ENCODE data around the gene ZNF598. TPM values are rescaled to one million over a fixed set of nuclear protein-coding genes. Genes with fewer than 3 reads are reported as not detected.
A peak's percentile ranks its signal among the peaks of the same experiment; 100 is the strongest.

ZNF598 gene
- total and polyA plus RNA-seq, 2 experiments from 2014 or later = 8.5 to 48.6 TPM

DNA sequence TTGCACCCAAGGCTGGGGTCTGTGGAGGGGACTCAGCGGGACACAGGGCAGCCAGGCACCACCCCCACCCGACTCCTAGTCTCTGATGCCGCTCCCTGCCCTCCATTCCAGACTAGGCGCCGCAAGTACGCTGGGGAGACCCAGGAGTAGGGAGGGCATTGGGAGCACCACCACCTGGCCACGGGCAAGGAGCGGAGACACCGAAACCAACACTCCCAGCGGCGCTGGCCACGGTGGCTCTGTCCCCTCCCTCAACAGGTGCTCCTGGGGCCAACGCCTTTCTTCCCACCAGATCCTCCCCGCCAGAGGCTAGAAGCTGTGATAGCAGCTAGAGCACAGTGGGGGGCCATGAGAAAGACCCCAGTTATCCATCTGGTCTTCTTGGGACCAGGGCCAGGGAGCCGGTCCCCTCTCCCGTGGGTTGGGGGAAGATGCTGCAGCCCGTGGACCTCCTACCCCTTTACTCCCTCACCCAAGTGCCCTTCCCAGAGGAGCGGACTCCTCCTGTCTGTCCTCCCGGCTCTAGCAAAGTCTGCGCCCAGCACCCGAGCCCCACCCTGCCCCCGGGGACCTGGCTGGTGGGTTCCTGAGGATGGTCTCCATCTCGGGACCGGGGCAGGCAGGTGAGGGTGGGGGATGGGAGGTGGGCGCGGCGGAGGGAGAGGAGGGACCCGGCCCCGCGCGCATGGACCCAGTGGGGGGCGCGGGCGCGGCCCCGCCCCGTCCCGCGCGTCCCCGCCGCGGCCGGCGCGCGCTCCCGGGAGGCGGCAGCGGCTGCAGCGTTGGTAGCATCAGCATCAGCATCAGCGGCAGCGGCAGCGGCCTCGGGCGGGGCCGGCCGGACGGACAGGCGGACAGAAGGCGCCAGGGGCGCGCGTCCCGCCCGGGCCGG lies 20.2 kb downstream of the ZNF598 start, which contains the start of gene SYNGR3:
Gene SYNGR3 (plus strand): TSS at position 762 of the 892 bp plus-strand sequence. CDS start 133 bp downstream, outside the sequence.
- peak; percentile 62 for DNase-seq (ENCODE audit: low spot score)
- peak within 1 kb of the TSS; percentile 86 for H3K4me3 ChIP-seq
- peaks cover 9% of the 10 kb centered on the region for H3K79me2 ChIP-seq (replicated peaks; ENCODE audit: insufficient read depth)
- H3K27ac ChIP-seq (ENCODE audit: low read depth) = no peak within 1 kb of the TSS
- peaks cover 19% of the 10 kb centered on the region for H3K4me1 Mint-ChIP-seq
- H3K4me2 ChIP-seq = peak within 1 kb of the TSS; percentile 97
- no peaks in the 10 kb centered on the region for H3K36me3 ChIP-seq (ENCODE audit: insufficient read depth)
- no peaks in the 10 kb centered on the region for H3K9me2 ChIP-seq (ENCODE audit: insufficient read depth)
- no peak; the same call in 2 of the 3 replicates for ATAC-seq
- H3K9me3 Mint-ChIP-seq = no peaks in the 10 kb centered on the region
- H3K27me3 Mint-ChIP-seq (ENCODE audit: insufficient read depth, low read depth, poor library complexity) = peaks cover 46% of the 10 kb centered on the region
- TF ChIP-seq, protein P1, sequence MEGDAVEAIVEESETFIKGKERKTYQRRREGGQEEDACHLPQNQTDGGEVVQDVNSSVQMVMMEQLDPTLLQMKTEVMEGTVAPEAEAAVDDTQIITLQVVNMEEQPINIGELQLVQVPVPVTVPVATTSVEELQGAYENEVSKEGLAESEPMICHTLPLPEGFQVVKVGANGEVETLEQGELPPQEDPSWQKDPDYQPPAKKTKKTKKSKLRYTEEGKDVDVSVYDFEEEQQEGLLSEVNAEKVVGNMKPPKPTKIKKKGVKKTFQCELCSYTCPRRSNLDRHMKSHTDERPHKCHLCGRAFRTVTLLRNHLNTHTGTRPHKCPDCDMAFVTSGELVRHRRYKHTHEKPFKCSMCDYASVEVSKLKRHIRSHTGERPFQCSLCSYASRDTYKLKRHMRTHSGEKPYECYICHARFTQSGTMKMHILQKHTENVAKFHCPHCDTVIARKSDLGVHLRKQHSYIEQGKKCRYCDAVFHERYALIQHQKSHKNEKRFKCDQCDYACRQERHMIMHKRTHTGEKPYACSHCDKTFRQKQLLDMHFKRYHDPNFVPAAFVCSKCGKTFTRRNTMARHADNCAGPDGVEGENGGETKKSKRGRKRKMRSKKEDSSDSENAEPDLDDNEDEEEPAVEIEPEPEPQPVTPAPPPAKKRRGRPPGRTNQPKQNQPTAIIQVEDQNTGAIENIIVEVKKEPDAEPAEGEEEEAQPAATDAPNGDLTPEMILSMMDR (conservative IDR thresholded peaks at IDR 0.05; ENCODE audit: low read depth in 2 of 2) = no peak
- TF ChIP-seq ZNF331 (CRISPR knock-in tag; IDR thresholded peaks at IDR 0.05; ENCODE audit: low read depth) = no peak
- peaks cover 12% of the 10 kb centered on the region; the same call in 1 of the 2 replicates for H3K4me1 ChIP-seq (ENCODE audit: insufficient read depth)
- H3K36me3 Mint-ChIP-seq (ENCODE audit: low read depth) = peaks cover 20% of the 10 kb centered on the region
- H2AFZ ChIP-seq = peak within 1 kb of the TSS; percentile 93
- peaks cover 33% of the 10 kb centered on the region for H3K27me3 ChIP-seq (ENCODE audit: insufficient read depth)
- H4K20me1 ChIP-seq (replicated peaks; ENCODE audit: insufficient read depth) = no peaks in the 10 kb centered on the region; the same call in 1 of the 2 replicates
- no peak within 1 kb of the TSS for H3K27ac Mint-ChIP-seq
- peaks cover 26% of the 10 kb centered on the region for H3F3A ChIP-seq (replicated peaks; ENCODE audit: low read depth)
- peak within 1 kb of the TSS; percentile 74 for H3K4me3 Mint-ChIP-seq

DNA sequence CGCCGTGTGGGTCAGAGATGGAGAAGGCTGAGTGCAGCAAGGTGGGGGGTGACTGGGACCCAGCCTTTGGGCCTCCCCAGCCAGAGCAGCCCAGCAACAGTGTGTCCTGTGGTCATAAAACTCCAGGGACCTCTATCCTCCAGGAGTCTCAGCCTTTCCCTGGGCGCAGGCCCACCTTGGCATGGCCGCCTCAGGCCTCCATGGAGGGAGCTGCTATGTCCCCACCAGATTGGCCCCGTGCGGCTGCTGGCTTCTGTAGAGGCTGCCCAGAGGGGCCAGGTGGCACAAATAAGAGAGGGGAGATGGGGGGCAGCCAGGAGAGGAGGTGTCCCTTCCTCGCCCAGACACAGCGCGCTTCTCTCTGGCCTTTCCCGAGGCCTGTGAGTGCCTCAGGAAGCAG lies 22.4 kb downstream of the ZNF598 start:
- Histone ChIP-seq H4K20me1 (replicated peaks; ENCODE audit: insufficient read depth) (no peaks in the 10 kb centered on the region; the same call in 1 of the 2 replicates), H3K4me1 (ENCODE audit: insufficient read depth) (peaks cover 16% of the 10 kb centered on the region; the same call in 1 of the 2 replicates), H3K79me2 (replicated peaks; ENCODE audit: insufficient read depth) (peaks cover 4% of the 10 kb centered on the region; the same call in 1 of the 2 replicates), H3F3A (replicated peaks; ENCODE audit: low read depth) (peaks cover 39% of the 10 kb centered on the region), H3K9me2 (ENCODE audit: insufficient read depth) (no peaks in the 10 kb centered on the region), H3K27me3 (ENCODE audit: insufficient read depth) (peaks cover 44% of the 10 kb centered on the region), H2AFZ (no peak overlapping the region), H3K27ac (ENCODE audit: low read depth) (no peak overlapping the region), H3K36me3 (ENCODE audit: insufficient read depth) (no peaks in the 10 kb centered on the region), H3K4me2 (no peak overlapping the region), H3K4me3 (no peak overlapping the region)
- no peak for ATAC-seq
- no peak for DNase-seq (ENCODE audit: low spot score)
- Mint-ChIP-seq H3K27me3 (ENCODE audit: insufficient read depth, low read depth, poor library complexity) (peaks cover 57% of the 10 kb centered on the region), H3K4me1 (peaks cover 23% of the 10 kb centered on the region), H3K36me3 (ENCODE audit: low read depth) (peaks cover 20% of the 10 kb centered on the region), H3K27ac (no peak overlapping the region), H3K9me3 (no peaks in the 10 kb centered on the region), H3K4me3 (no peak overlapping the region)
- TF ChIP-seq JUNB (IDR thresholded peaks at IDR 0.05; ENCODE audit: unreplicated experiment) = no peak
- TF ChIP-seq CREB1 (CRISPR knock-in tag; IDR thresholded peaks at IDR 0.05; ENCODE audit: low read depth) = no peak
- TF ChIP-seq EZH2phosphoT487 (IDR thresholded peaks at IDR 0.05; ENCODE audit: unreplicated experiment) = no peak
- TF ChIP-seq, protein P2, sequence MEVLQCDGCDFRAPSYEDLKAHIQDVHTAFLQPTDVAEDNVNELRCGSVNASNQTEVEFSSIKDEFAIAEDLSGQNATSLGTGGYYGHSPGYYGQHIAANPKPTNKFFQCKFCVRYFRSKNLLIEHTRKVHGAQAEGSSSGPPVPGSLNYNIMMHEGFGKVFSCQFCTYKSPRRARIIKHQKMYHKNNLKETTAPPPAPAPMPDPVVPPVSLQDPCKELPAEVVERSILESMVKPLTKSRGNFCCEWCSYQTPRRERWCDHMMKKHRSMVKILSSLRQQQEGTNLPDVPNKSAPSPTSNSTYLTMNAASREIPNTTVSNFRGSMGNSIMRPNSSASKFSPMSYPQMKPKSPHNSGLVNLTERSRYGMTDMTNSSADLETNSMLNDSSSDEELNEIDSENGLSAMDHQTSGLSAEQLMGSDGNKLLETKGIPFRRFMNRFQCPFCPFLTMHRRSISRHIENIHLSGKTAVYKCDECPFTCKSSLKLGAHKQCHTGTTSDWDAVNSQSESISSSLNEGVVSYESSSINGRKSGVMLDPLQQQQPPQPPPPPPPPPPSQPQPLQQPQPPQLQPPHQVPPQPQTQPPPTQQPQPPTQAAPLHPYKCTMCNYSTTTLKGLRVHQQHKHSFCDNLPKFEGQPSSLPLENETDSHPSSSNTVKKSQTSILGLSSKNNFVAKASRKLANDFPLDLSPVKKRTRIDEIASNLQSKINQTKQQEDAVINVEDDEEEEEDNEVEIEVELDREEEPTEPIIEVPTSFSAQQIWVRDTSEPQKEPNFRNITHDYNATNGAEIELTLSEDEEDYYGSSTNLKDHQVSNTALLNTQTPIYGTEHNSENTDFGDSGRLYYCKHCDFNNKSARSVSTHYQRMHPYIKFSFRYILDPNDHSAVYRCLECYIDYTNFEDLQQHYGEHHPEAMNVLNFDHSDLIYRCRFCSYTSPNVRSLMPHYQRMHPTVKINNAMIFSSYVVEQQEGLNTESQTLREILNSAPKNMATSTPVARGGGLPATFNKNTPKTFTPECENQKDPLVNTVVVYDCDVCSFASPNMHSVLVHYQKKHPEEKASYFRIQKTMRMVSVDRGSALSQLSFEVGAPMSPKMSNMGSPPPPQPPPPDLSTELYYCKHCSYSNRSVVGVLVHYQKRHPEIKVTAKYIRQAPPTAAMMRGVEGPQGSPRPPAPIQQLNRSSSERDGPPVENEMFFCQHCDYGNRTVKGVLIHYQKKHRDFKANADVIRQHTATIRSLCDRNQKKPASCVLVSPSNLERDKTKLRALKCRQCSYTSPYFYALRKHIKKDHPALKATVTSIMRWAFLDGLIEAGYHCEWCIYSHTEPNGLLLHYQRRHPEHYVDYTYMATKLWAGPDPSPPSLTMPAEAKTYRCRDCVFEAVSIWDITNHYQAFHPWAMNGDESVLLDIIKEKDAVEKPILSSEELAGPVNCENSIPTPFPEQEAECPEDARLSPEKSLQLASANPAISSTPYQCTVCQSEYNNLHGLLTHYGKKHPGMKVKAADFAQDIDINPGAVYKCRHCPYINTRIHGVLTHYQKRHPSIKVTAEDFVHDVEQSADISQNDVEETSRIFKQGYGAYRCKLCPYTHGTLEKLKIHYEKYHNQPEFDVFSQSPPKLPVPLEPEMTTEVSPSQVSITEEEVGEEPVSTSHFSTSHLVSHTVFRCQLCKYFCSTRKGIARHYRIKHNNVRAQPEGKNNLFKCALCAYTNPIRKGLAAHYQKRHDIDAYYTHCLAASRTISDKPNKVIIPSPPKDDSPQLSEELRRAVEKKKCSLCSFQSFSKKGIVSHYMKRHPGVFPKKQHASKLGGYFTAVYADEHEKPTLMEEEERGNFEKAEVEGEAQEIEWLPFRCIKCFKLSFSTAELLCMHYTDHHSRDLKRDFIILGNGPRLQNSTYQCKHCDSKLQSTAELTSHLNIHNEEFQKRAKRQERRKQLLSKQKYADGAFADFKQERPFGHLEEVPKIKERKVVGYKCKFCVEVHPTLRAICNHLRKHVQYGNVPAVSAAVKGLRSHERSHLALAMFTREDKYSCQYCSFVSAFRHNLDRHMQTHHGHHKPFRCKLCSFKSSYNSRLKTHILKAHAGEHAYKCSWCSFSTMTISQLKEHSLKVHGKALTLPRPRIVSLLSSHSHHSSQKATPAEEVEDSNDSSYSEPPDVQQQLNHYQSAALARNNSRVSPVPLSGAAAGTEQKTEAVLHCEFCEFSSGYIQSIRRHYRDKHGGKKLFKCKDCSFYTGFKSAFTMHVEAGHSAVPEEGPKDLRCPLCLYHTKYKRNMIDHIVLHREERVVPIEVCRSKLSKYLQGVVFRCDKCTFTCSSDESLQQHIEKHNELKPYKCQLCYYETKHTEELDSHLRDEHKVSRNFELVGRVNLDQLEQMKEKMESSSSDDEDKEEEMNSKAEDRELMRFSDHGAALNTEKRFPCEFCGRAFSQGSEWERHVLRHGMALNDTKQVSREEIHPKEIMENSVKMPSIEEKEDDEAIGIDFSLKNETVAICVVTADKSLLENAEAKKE (CRISPR knock-in tag; IDR thresholded peaks at IDR 0.05) = no peak
- TF ChIP-seq, protein P3, sequence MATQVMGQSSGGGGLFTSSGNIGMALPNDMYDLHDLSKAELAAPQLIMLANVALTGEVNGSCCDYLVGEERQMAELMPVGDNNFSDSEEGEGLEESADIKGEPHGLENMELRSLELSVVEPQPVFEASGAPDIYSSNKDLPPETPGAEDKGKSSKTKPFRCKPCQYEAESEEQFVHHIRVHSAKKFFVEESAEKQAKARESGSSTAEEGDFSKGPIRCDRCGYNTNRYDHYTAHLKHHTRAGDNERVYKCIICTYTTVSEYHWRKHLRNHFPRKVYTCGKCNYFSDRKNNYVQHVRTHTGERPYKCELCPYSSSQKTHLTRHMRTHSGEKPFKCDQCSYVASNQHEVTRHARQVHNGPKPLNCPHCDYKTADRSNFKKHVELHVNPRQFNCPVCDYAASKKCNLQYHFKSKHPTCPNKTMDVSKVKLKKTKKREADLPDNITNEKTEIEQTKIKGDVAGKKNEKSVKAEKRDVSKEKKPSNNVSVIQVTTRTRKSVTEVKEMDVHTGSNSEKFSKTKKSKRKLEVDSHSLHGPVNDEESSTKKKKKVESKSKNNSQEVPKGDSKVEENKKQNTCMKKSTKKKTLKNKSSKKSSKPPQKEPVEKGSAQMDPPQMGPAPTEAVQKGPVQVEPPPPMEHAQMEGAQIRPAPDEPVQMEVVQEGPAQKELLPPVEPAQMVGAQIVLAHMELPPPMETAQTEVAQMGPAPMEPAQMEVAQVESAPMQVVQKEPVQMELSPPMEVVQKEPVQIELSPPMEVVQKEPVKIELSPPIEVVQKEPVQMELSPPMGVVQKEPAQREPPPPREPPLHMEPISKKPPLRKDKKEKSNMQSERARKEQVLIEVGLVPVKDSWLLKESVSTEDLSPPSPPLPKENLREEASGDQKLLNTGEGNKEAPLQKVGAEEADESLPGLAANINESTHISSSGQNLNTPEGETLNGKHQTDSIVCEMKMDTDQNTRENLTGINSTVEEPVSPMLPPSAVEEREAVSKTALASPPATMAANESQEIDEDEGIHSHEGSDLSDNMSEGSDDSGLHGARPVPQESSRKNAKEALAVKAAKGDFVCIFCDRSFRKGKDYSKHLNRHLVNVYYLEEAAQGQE (IDR thresholded peaks at IDR 0.05; ENCODE audit: unreplicated experiment) = no peak
- TF ChIP-seq EZH2 (IDR thresholded peaks at IDR 0.05; ENCODE audit: low read depth, unreplicated experiment) = no peak

Measured in GM23338 (cell line).